Adrenal gland (tissue), 12 donors: ENCODE results near the gene TPST1. TPM values are rescaled to one million over a fixed set of nuclear protein-coding genes. Genes with fewer than 3 reads are reported as not detected.

ENCODE experiments used
- DNase-seq, 7 donors: peaks; one replicate each; pipeline ENCODE4 v3.0.0-alpha.2; 2019 to 2020
- H3K27ac ChIP-seq, 5 donors: fragments of 200-600 bp; sonication (generic) in 4 of 5; 1 replicate in 3 of 5; 2 replicates in 2 of 5; pipeline versions ENCODE4 v1.5.1 to v1.8.0; 2016 to 2020; ENCODE audit warnings: mild to moderate bottlenecking in 1 of 5
- H3K27me3 ChIP-seq: fragments of 200-600 bp; 2 replicates; pipeline ENCODE4 v1.8.0; 2021
- H3K36me3 ChIP-seq, 2 donors: fragments of 200-600 bp; replicated peaks in 1 of 2; 1 replicate in 1 of 2; 2 replicates in 1 of 2; pipeline versions ENCODE4 v1.5.1 to v1.8.0; 2018 to 2022
- H3K4me1 ChIP-seq, 2 donors: fragments of 200-600 bp; replicated peaks in 1 of 2; 1 replicate in 1 of 2; 2 replicates in 1 of 2; pipeline versions ENCODE4 v1.5.1 to v1.8.0; 2018 to 2021
- H3K4me3 ChIP-seq, 4 donors: fragments of 200-600 bp; sonication (generic) in 3 of 4; one replicate each; pipeline ENCODE4 v1.5.1; 2016 to 2018
- H3K9me3 ChIP-seq, 3 donors: fragments of 200-600 bp; sonication (generic) in 1 of 3; replicated peaks in 1 of 3; 1 replicate in 2 of 3; 2 replicates in 1 of 3; pipeline versions ENCODE4 v1.5.1 to v1.8.0; 2016 to 2021
- CTCF ChIP-seq, 6 experiments: fragments of 450-650 bp in 4 of 6; fragments of 200-600 bp in 2 of 6; sonication (generic) in 1 of 6; IDR thresholded peaks; 1 replicate in 5 of 6; 2 replicates in 1 of 6; pipeline versions ENCODE4 v1.5.1 to v1.8.0; 2016 to 2021; ENCODE audit warnings: antibody characterized with exemption in 6 of 6, mild to moderate bottlenecking in 2 of 6, moderate library complexity in 1 of 6
- POLR2A ChIP-seq, 2 donors: fragments of 450-650 bp; IDR thresholded peaks; one replicate each; pipeline ENCODE4 v1.6.1; 2017; ENCODE audit warnings: antibody characterized with exemption in 2 of 2, mild to moderate bottlenecking in 2 of 2, moderate library complexity in 1 of 2
- WGBS, 4 donors: extraction: QIAGEN DNeasy Blood & Tissue Kit in 2 of 4; methylation state at CpG; one replicate each; pipeline versions ENCODE4 v1.1.5 to v1.1.7; 2013 to 2017; 5-methylcytosine and 5-hydroxymethylcytosine counted together
- intact Hi-C, 2 donors: fragments of 100-400 bp; cut with DNase I; formaldehyde crosslinking; loops; one replicate each; pipeline versions ENCODE4 v1.14.1 to v1.15.0; 2022 to 2023
- polyA plus RNA-seq, 3 donors: library from polyadenylated mRNA; stranded (reverse); fragments of 200-250 nt in 2 of 3; fragments of 350-450 nt in 1 of 3; fragmentation: Illumina TruSeq in 1 of 3; extraction: RNeasy Lipid Tissue Mini Kit (QIAGEN cat#74804) in 1 of 3; gene quantifications; one replicate each; pipeline ENCODE4 v1.2.3, GENCODE V29; 2013 to 2014
- total RNA-seq, 9 donors: library from RNA; depleted of rRNA in 4 of 9; stranded (reverse); fragments of >200 nt in 4 of 9; fragments of 120-200 nt in 1 of 9; fragmentation: NEBNext Ultra II Directional in 1 of 9; extraction: Animal tissue kit (Norgen Biotek cat#: 25700) in 1 of 9; gene quantifications; one replicate each; pipeline versions ENCODE4 v1.1.0 to v1.2.4, GENCODE V29; 2013 to 2023
- donor health status: healthy with polysubstance abuse.
- donor health status: Bipolar disorder and iron deficiency.
- donor health status: DM: yes; HTN: yes; CAD: no.
- donor health status: DM: no; HTN: no; CAD: no.
- donor health status: DM: no; HTN: no; CAD: no.
- donor health status: DM: yes; HTN: yes; CAD: no.

The TPST1 gene
- total and polyA plus RNA-seq, 12 donors: 6.8 to 70.2 (median 27.2) TPM

- Histone ChIP-seq H3K27me3 (no peaks in the 10 kb centered on the region), H3K9me3 (no peaks in the 10 kb centered on the region), H3K4me3 (no peak overlapping the region), H3K27ac (no peak overlapping the region), H3K4me1 (peaks cover 0 to 1% of the 10 kb centered on the region in 2 donors), H3K36me3 (no peaks in the 10 kb centered on the region)
- no peak for DNase-seq
- intact Hi-C loops: loop anchor here in 1 of 2 donors (10.0 kb wide), 1 partner anchor 62 kb away; no protein-coding TSS in a partner anchor
- TF ChIP-seq POLR2A (IDR thresholded peaks at IDR 0.05) (no peak), CTCF (IDR thresholded peaks at IDR 0.05) (no peak)
These were observed 131.6 kb downstream of the TPST1 start for GRCh38 chr7:66336760-66337159.

GRCh38 chr7:66339141-66339540 is 134.0 kb downstream of the TPST1 start:
- Histone ChIP-seq H3K4me1 (no peaks in the 10 kb centered on the region), H3K4me3 (no peak overlapping the region), H3K9me3 (no peaks in the 10 kb centered on the region), H3K27me3 (no peaks in the 10 kb centered on the region), H3K36me3 (no peaks in the 10 kb centered on the region), H3K27ac (no peak overlapping the region)
- no peak for DNase-seq
- TF ChIP-seq CTCF (IDR thresholded peaks at IDR 0.05) (no peak), POLR2A (IDR thresholded peaks at IDR 0.05) (no peak)
- 89 to 100% (median 97%) methylated on average over 1 of the region's 1 CpG for WGBS, 4 donors
- intact Hi-C loops: loop anchor here in 1 of 2 donors (10.0 kb wide), 1 partner anchor 64 kb away; no protein-coding TSS in a partner anchor

- Histone ChIP-seq H3K4me3 (no peak overlapping the region), H3K36me3 (no peaks in the 10 kb centered on the region), H3K9me3 (no peaks in the 10 kb centered on the region), H3K27me3 (no peaks in the 10 kb centered on the region), H3K4me1 (peaks cover 0 to 14% of the 10 kb centered on the region in 2 donors), H3K27ac (no peak overlapping the region)
- WGBS, 4 donors: 86 to 100% (median 94%) methylated on average over 1 of the region's 1 CpG
- intact Hi-C loops: no loop called here
- no peak for TF ChIP-seq POLR2A (IDR thresholded peaks at IDR 0.05)
- no peak for TF ChIP-seq CTCF (IDR thresholded peaks at IDR 0.05)
- no peak for DNase-seq
These were observed 139.0 kb downstream of the TPST1 start for GRCh38 chr7:66344166-66344565.

- H3K27ac ChIP-seq: peak overlapping the region in 1 of 5 donors; percentile 6
- H3K4me3 ChIP-seq: no peak overlapping the region
- H3K9me3 ChIP-seq: no peaks in the 10 kb centered on the region
- H3K36me3 ChIP-seq: no peaks in the 10 kb centered on the region
- DNase-seq: no peak
- TF ChIP-seq POLR2A (IDR thresholded peaks at IDR 0.05) (no peak), CTCF (IDR thresholded peaks at IDR 0.05) (no peak)
- peaks cover 3 to 29% of the 10 kb centered on the region in 2 donors for H3K4me1 ChIP-seq
- intact Hi-C loops: no loop called here
- no peaks in the 10 kb centered on the region for H3K27me3 ChIP-seq
- 46 to 59% (median 55%) methylated on average over 4 of the region's 4 CpGs for WGBS, 4 donors
These were observed 143.4 kb downstream of the TPST1 start for GRCh38 chr7:66348531-66348930.
